Trophoblast cell (in vitro differentiated cells and primary cell): Measurements from ENCODE around the gene MALAT1. TPM values are rescaled to one million over a fixed set of nuclear protein-coding genes. Genes with fewer than 3 reads are reported as not detected.
"Not testable (repeated sequence)": the region's sequence is repeated elsewhere in the genome, so short reads cannot be mapped to it uniquely, and the experiment has no call there.

Source experiments
- DNase-seq, 2 donors: peaks; one replicate each; pipeline ENCODE4 v3.0.0-alpha.2; 2016
- H2AFZ ChIP-seq: 2 replicates; pipeline ENCODE4 v1.6.1; 2013; ENCODE audit warnings: low read length, moderate library complexity, mild to moderate bottlenecking; ENCODE audit not compliant: insufficient read depth, poor library complexity
- H2AK5ac ChIP-seq: 2 replicates; pipeline ENCODE4 v1.6.1; 2013; ENCODE audit warnings: mild to moderate bottlenecking, low read length
- H2BK120ac ChIP-seq: 2 replicates; pipeline ENCODE4 v1.6.1; 2013; ENCODE audit warnings: low read length, mild to moderate bottlenecking, moderate library complexity; ENCODE audit not compliant: insufficient read depth, poor library complexity
- H2BK12ac ChIP-seq: 2 replicates; pipeline ENCODE4 v1.6.1; 2013; ENCODE audit warnings: mild to moderate bottlenecking, low read length, moderate library complexity
- H2BK5ac ChIP-seq: 2 replicates; pipeline ENCODE4 v1.6.1; 2013; ENCODE audit warnings: low read length, low read depth, moderate library complexity, mild to moderate bottlenecking; ENCODE audit not compliant: poor library complexity
- H3K14ac ChIP-seq: 2 replicates; pipeline ENCODE4 v1.6.1; 2013; ENCODE audit warnings: mild to moderate bottlenecking, low read length
- H3K18ac ChIP-seq: 2 replicates; pipeline ENCODE4 v1.6.1; 2013; ENCODE audit warnings: mild to moderate bottlenecking, low read length
- H3K23ac ChIP-seq: 2 replicates; pipeline ENCODE4 v1.6.1; 2013; ENCODE audit warnings: low read length
- H3K27ac ChIP-seq: 2 replicates; pipeline ENCODE4 v1.5.1; 2013; ENCODE audit warnings: low read depth, mild to moderate bottlenecking, inconsistent platforms, low read length, moderate library complexity
- H3K27me3 ChIP-seq: 2 replicates; pipeline ENCODE4 v1.6.1; 2013; ENCODE audit warnings: inconsistent platforms, mild to moderate bottlenecking, low read length, moderate library complexity; ENCODE audit not compliant: insufficient read depth
- H3K36me3 ChIP-seq, 2 experiments: 1 replicate in 1 of 2; 2 replicates in 1 of 2; pipeline ENCODE4 v1.6.1; 2013; ENCODE audit warnings: low read length in 2 of 2, mild to moderate bottlenecking in 2 of 2, moderate library complexity in 1 of 2; ENCODE audit not compliant: insufficient read depth in 2 of 2, control insufficient read depth in 1 of 2
- H3K4ac ChIP-seq: 2 replicates; pipeline ENCODE4 v1.6.1; 2013; ENCODE audit warnings: low read depth, mild to moderate bottlenecking, low read length, moderate library complexity
- H3K4me1 ChIP-seq, 2 experiments: 1 replicate in 1 of 2; 2 replicates in 1 of 2; pipeline ENCODE4 v1.6.1; 2013; ENCODE audit warnings: low read length in 2 of 2, mild to moderate bottlenecking in 2 of 2, moderate library complexity in 1 of 2; ENCODE audit not compliant: insufficient read depth in 2 of 2, control insufficient read depth in 1 of 2
- H3K4me2 ChIP-seq: 2 replicates; pipeline ENCODE4 v1.6.1; 2013; ENCODE audit warnings: inconsistent platforms, mild to moderate bottlenecking, low read length, moderate library complexity
- H3K4me3 ChIP-seq: 2 replicates; pipeline ENCODE4 v1.5.1; 2013; ENCODE audit warnings: mild to moderate bottlenecking, low read depth, low read length, inconsistent platforms
- H3K79me1 ChIP-seq: one replicate; pipeline ENCODE4 v1.6.1; 2013; ENCODE audit warnings: low read length
- H3K79me2 ChIP-seq: 2 replicates; pipeline ENCODE4 v1.6.1; 2013; ENCODE audit warnings: low read length, mild to moderate bottlenecking; ENCODE audit not compliant: control insufficient read depth, insufficient read depth, poor library complexity
- H3K9ac ChIP-seq: 2 replicates; pipeline ENCODE4 v1.6.1; 2013; ENCODE audit warnings: mild to moderate bottlenecking, low read length
- H3K9me3 ChIP-seq: 2 replicates; pipeline ENCODE4 v1.6.1; 2013; ENCODE audit warnings: low read depth, mild to moderate bottlenecking, control low read depth, inconsistent platforms, low read length; ENCODE audit not compliant: insufficient read depth
- H4K12ac ChIP-seq: 2 replicates; pipeline ENCODE4 v1.6.1; 2013; ENCODE audit warnings: low read depth, mild to moderate bottlenecking, low read length, moderate library complexity
- H4K8ac ChIP-seq: 2 replicates; pipeline ENCODE4 v1.6.1; 2013; ENCODE audit warnings: low read depth, mild to moderate bottlenecking, low read length, moderate library complexity
- H4K91ac ChIP-seq: one replicate; pipeline ENCODE4 v1.6.1; 2013; ENCODE audit warnings: low read depth, mild to moderate bottlenecking, low read length, moderate library complexity
- whole genome bisulfite sequencing: extraction: QIAGEN DNeasy Blood & Tissue Kit; methylation state at CpG from one replicate; pipeline ENCODE4 v1.1.7; 2013; ENCODE audit warnings: missing lambda C conversion rate; ENCODE audit not compliant: insufficient read length, insufficient coverage; ENCODE audit errors: extremely low coverage; 5-methylcytosine and 5-hydroxymethylcytosine counted together
- polyA plus RNA-seq: library from polyadenylated mRNA; stranded (reverse); fragments of 200-250 nt; gene quantifications from 2 replicates; pipeline ENCODE4 v1.2.3, GENCODE V29; 2013

The MALAT1 gene
- 597 and 615 TPM in 2 replicates for polyA plus RNA-seq

DNA sequence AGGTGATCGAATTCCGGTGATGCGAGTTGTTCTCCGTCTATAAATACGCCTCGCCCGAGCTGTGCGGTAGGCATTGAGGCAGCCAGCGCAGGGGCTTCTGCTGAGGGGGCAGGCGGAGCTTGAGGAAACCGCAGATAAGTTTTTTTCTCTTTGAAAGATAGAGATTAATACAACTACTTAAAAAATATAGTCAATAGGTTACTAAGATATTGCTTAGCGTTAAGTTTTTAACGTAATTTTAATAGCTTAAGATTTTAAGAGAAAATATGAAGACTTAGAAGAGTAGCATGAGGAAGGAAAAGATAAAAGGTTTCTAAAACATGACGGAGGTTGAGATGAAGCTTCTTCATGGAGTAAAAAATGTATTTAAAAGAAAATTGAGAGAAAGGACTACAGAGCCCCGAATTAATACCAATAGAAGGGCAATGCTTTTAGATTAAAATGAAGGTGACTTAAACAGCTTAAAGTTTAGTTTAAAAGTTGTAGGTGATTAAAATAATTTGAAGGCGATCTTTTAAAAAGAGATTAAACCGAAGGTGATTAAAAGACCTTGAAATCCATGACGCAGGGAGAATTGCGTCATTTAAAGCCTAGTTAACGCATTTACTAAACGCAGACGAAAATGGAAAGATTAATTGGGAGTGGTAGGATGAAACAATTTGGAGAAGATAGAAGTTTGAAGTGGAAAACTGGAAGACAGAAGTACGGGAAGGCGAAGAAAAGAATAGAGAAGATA, at the start of gene MALAT1:
Gene MALAT1 (plus strand): TSS at position 69 of the 736 bp plus-strand sequence.
- peak within 1 kb of the TSS; percentile 8 for H3K4me3 ChIP-seq
- peaks cover 7 to 21% of the 10 kb centered on the region in 2 experiments for H3K4me1 ChIP-seq
- H2AFZ ChIP-seq, result peak within 1 kb of the TSS; percentile 57
- no peaks in the 10 kb centered on the region for H3K27me3 ChIP-seq
- no peak within 1 kb of the TSS for H3K23ac ChIP-seq
- peak within 1 kb of the TSS; percentile 98 for H3K18ac ChIP-seq
- H2BK5ac ChIP-seq, result peak within 1 kb of the TSS; percentile 100
- H2BK120ac ChIP-seq, result peak within 1 kb of the TSS; percentile 98
- peaks cover 36% of the 10 kb centered on the region for H3K79me2 ChIP-seq
- H3K79me1 ChIP-seq, result peaks cover 35% of the 10 kb centered on the region
- peaks cover 4 to 13% of the 10 kb centered on the region in 2 experiments for H3K36me3 ChIP-seq
- peak within 1 kb of the TSS; percentile 99 for H3K27ac ChIP-seq
- peak within 1 kb of the TSS; percentile 81 for H2BK12ac ChIP-seq
- 100% methylated on average over 1 of the region's 24 CpGs for WGBS
- peak; percentile 85 to 98 for DNase-seq
- H3K4me2 ChIP-seq, result peak within 1 kb of the TSS; percentile 69
- H4K91ac ChIP-seq, result peak within 1 kb of the TSS; percentile 99
- H4K8ac ChIP-seq, result peak within 1 kb of the TSS; percentile 92
- H3K9me3 ChIP-seq, result no peaks in the 10 kb centered on the region
- H4K12ac ChIP-seq, result peak within 1 kb of the TSS; percentile 93
- peak within 1 kb of the TSS; percentile 98 for H3K9ac ChIP-seq
- peak within 1 kb of the TSS; percentile 94 for H2AK5ac ChIP-seq
- H3K14ac ChIP-seq, result peak within 1 kb of the TSS; percentile 98
- H3K4ac ChIP-seq, result peak within 1 kb of the TSS; percentile 90

- DNase-seq, H3K27ac ChIP-seq, H3K9me3 ChIP-seq, H2AFZ ChIP-seq, H3K4ac ChIP-seq, H4K91ac ChIP-seq, H3K4me1 ChIP-seq, H4K12ac ChIP-seq, H2BK120ac ChIP-seq, H3K18ac ChIP-seq, H2BK5ac ChIP-seq, H3K79me1 ChIP-seq, H3K9ac ChIP-seq, H3K27me3 ChIP-seq, H3K4me3 ChIP-seq, H4K8ac ChIP-seq, H2BK12ac ChIP-seq, H2AK5ac ChIP-seq, H3K23ac ChIP-seq, H3K4me2 ChIP-seq, H3K36me3 ChIP-seq, H3K14ac ChIP-seq, H3K79me2 ChIP-seq: not testable (repeated sequence)
- no CpG with 5 or more reads among the region's 30 CpGs for WGBS
Measured at GRCh38 chr11:65451301-65451700, 47.5 kb upstream of the MALAT1 start.

DNA sequence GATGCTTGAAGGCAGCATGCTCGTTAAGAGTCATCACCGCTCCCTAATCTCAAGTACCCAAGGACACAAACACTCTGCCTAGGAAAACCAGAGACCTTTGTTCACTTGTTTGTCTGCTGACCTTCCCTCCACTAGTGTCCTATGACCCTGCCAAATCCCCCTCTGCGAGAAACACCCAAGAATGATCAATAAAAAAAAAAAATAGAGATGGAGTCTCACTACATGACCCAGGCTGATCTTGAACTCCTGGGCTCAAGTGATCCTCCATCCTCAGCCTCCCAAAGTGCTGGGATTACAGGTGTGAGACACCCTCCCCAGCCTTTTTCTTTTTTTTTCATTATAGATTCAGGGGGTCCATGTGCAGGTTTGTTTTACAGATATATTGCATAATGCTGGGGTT, 46.6 kb upstream of the MALAT1 start:
- not testable (repeated sequence) for H3K4me3 ChIP-seq, H3K18ac ChIP-seq, H4K91ac ChIP-seq, H2BK120ac ChIP-seq, H3K9me3 ChIP-seq, H3K27me3 ChIP-seq, H3K14ac ChIP-seq, H3K36me3 ChIP-seq, H3K4me2 ChIP-seq, H3K4ac ChIP-seq, H3K4me1 ChIP-seq, H3K79me2 ChIP-seq, H3K79me1 ChIP-seq, H2AK5ac ChIP-seq, H2AFZ ChIP-seq, H3K27ac ChIP-seq, DNase-seq, H3K9ac ChIP-seq, H2BK12ac ChIP-seq, H4K8ac ChIP-seq, H4K12ac ChIP-seq, H2BK5ac ChIP-seq, H3K23ac ChIP-seq
- WGBS, result no CpG with 5 or more reads among the region's 3 CpGs

- H3K27ac ChIP-seq, result no peak overlapping the region
- peaks cover 3% of the 10 kb centered on the region for H3K79me2 ChIP-seq
- H3K79me1 ChIP-seq, result peaks cover 7% of the 10 kb centered on the region
- H3K18ac ChIP-seq, result no peak overlapping the region
- H3K4me2 ChIP-seq, result no peak overlapping the region
- H4K91ac ChIP-seq, result peak overlapping the region; percentile 22
- H2AFZ ChIP-seq, result no peak overlapping the region
- no peak overlapping the region for H3K23ac ChIP-seq
- no peak overlapping the region for H3K4ac ChIP-seq
- H3K36me3 ChIP-seq, result no peaks in the 10 kb centered on the region
- no peak overlapping the region for H2BK120ac ChIP-seq
- no peak overlapping the region for H4K8ac ChIP-seq
- no peak overlapping the region for H2BK5ac ChIP-seq
- no peak overlapping the region for H3K9ac ChIP-seq
- peaks cover 4% of the 10 kb centered on the region for H3K9me3 ChIP-seq
- H3K4me3 ChIP-seq, result no peak overlapping the region
- no peak overlapping the region for H2AK5ac ChIP-seq
- H3K27me3 ChIP-seq, result no peaks in the 10 kb centered on the region
- DNase-seq, result peak in 1 of 2 donors; percentile 73
- H4K12ac ChIP-seq, result no peak overlapping the region
- H3K4me1 ChIP-seq, result peaks cover 0 to 3% of the 10 kb centered on the region in 2 experiments
- no peak overlapping the region for H3K14ac ChIP-seq
- peak overlapping the region; percentile 53 for H2BK12ac ChIP-seq
- no CpG with 5 or more reads among the region's 8 CpGs for WGBS
Measured at GRCh38 chr11:65452806-65453490, 45.9 kb upstream of the MALAT1 start.
